HEK293 (cell line): ENCODE data around the gene NEAT1.

ENCODE experiments used
- GLIS2 ChIP-seq: fragments of 450-650 bp; formaldehyde crosslinking; IDR thresholded peaks from 2 replicates; pipeline ENCODE4 v1.5.1; 2016; ENCODE audit warnings: missing biosample characterization, missing genetic modification characterization
- KLF9 ChIP-seq: fragments of 450-650 bp; formaldehyde crosslinking; IDR thresholded peaks from 2 replicates; pipeline ENCODE4 v1.5.1; 2016; ENCODE audit warnings: missing biosample characterization, missing genetic modification characterization, low read depth
- PRDM1 ChIP-seq: fragments of 450-650 bp; formaldehyde crosslinking; IDR thresholded peaks from 2 replicates; pipeline ENCODE4; 2016; ENCODE audit warnings: missing biosample characterization, missing genetic modification characterization
- YY2 ChIP-seq: fragments of 450-650 bp; formaldehyde crosslinking; IDR thresholded peaks from 2 replicates; pipeline ENCODE4 v1.5.1; 2016; ENCODE audit warnings: missing biosample characterization, missing genetic modification characterization
- ZBTB48 ChIP-seq: fragments of 450-650 bp; formaldehyde crosslinking; IDR thresholded peaks from 2 replicates; pipeline ENCODE4 v1.5.1; 2016; ENCODE audit warnings: missing biosample characterization, missing genetic modification characterization
- ZBTB8A ChIP-seq: fragments of 450-650 bp; formaldehyde crosslinking; IDR thresholded peaks from 2 replicates; pipeline ENCODE4 v1.5.1; 2016; ENCODE audit warnings: missing biosample characterization, missing genetic modification characterization
- ZEB2 ChIP-seq: fragments of 450-650 bp; formaldehyde crosslinking; IDR thresholded peaks from 2 replicates; pipeline ENCODE4 v1.5.1; 2016; ENCODE audit warnings: missing biosample characterization, missing genetic modification characterization
- ZNF121 ChIP-seq: fragments of 450-650 bp; formaldehyde crosslinking; IDR thresholded peaks from 2 replicates; pipeline ENCODE4 v1.5.1; 2016; ENCODE audit warnings: missing biosample characterization, missing genetic modification characterization
- ZNF157 ChIP-seq: fragments of 450-650 bp; formaldehyde crosslinking; IDR thresholded peaks from 2 replicates; pipeline ENCODE4 v1.5.1; 2016; ENCODE audit warnings: missing biosample characterization, missing genetic modification characterization
- ZNF221 ChIP-seq: fragments of 450-650 bp; formaldehyde crosslinking; IDR thresholded peaks from 2 replicates; pipeline ENCODE4 v1.5.1; 2017; ENCODE audit warnings: missing biosample characterization, missing genetic modification characterization, borderline replicate concordance
- ZNF302 ChIP-seq: fragments of 450-650 bp; formaldehyde crosslinking; IDR thresholded peaks from 2 replicates; pipeline ENCODE4 v1.5.1; 2016; ENCODE audit warnings: missing biosample characterization, missing genetic modification characterization, low read depth
- ZNF423 ChIP-seq: fragments of 450-650 bp; formaldehyde crosslinking; IDR thresholded peaks from 2 replicates; pipeline ENCODE4 v1.5.1; 2016; ENCODE audit warnings: missing biosample characterization, missing genetic modification characterization
- ZNF501 ChIP-seq: fragments of 450-650 bp; formaldehyde crosslinking; IDR thresholded peaks from 2 replicates; pipeline ENCODE4 v1.5.1; 2016; ENCODE audit warnings: missing biosample characterization, missing genetic modification characterization
- ZNF664 ChIP-seq: fragments of 450-650 bp; formaldehyde crosslinking; IDR thresholded peaks from 2 replicates; pipeline ENCODE4 v1.5.1; 2016; ENCODE audit warnings: missing biosample characterization, missing genetic modification characterization
- ZNF707 ChIP-seq: fragments of 450-650 bp; formaldehyde crosslinking; IDR thresholded peaks from 2 replicates; pipeline ENCODE4 v1.5.1; 2016; ENCODE audit warnings: missing biosample characterization, missing genetic modification characterization
- ZNF76 ChIP-seq: fragments of 450-650 bp; formaldehyde crosslinking; IDR thresholded peaks from 2 replicates; pipeline ENCODE4; 2016; ENCODE audit warnings: low read depth, missing biosample characterization, missing genetic modification characterization, borderline replicate concordance
- TF ChIP-seq, protein P1 (sequence below): fragments of 450-650 bp; formaldehyde crosslinking; IDR thresholded peaks from 2 replicates; pipeline ENCODE4 v1.5.1; 2016; ENCODE audit warnings: missing biosample characterization, missing genetic modification characterization
- TF ChIP-seq, protein P2 (sequence below): fragments of 450-650 bp; formaldehyde crosslinking; IDR thresholded peaks from 2 replicates; pipeline ENCODE4 v1.5.1; 2016; ENCODE audit warnings: missing biosample characterization, missing genetic modification characterization
- TF ChIP-seq, protein P3 (sequence below): fragments of 450-650 bp; formaldehyde crosslinking; conservative IDR thresholded peaks from 2 replicates; pipeline ENCODE4 v1.5.1; 2016; ENCODE audit warnings: low read depth, missing biosample characterization, missing genetic modification characterization
- TF ChIP-seq, protein P4 (sequence below): fragments of 450-650 bp; formaldehyde crosslinking; IDR thresholded peaks from 2 replicates; pipeline ENCODE4 v1.5.1; 2016; ENCODE audit warnings: missing biosample characterization, missing genetic modification characterization
- TF ChIP-seq, protein P5 (sequence below): fragments of 450-650 bp; formaldehyde crosslinking; IDR thresholded peaks from 2 replicates; pipeline ENCODE4 v1.5.1; 2016; ENCODE audit warnings: missing biosample characterization, missing genetic modification characterization, borderline replicate concordance
- TF ChIP-seq, protein P6 (sequence below): fragments of 450-650 bp; formaldehyde crosslinking; IDR thresholded peaks from 2 replicates; pipeline ENCODE4 v1.5.1; 2016; ENCODE audit warnings: missing biosample characterization, missing genetic modification characterization

The NEAT1 gene

DNA sequence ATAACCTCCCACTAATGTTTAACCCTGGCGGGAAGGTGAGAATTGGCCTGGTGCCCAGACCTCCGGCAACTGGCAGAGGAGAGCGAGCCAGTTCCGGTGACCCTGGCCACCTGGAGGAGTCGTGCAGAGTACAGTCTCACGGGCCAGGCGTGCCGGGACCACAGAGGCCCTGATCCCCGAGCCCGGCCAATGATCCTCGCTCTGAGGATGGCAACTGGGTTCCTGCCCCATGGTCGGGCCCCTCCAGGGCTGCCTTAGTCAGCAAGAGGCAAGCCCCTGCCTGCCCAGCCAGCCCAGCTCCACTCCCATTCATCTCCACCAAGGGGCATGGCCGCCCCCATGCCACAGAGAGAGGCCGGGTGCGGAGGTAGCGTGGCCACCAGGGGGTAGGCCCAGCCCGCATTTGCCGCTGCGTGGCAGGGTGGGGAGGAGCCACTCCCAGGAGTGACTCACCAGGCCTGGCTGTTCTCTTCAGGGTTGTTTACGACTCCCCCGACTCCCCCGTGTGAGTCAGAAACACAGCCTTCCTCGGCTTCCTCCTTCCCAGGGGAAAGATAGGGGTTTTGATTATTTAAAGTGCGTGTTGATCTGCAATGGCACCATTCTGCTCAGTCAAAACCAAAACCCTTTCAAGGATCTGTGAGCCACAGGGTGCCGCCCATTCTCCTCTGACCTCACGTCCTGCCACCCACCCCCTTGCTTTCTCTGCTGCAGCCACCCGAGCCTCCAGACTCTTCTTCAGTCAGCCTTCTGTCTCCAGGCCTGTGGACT lies 40.4 kb upstream of the NEAT1 start, which contains the start of gene SLC25A45 (continued):
- TF ChIP-seq, protein P1, sequence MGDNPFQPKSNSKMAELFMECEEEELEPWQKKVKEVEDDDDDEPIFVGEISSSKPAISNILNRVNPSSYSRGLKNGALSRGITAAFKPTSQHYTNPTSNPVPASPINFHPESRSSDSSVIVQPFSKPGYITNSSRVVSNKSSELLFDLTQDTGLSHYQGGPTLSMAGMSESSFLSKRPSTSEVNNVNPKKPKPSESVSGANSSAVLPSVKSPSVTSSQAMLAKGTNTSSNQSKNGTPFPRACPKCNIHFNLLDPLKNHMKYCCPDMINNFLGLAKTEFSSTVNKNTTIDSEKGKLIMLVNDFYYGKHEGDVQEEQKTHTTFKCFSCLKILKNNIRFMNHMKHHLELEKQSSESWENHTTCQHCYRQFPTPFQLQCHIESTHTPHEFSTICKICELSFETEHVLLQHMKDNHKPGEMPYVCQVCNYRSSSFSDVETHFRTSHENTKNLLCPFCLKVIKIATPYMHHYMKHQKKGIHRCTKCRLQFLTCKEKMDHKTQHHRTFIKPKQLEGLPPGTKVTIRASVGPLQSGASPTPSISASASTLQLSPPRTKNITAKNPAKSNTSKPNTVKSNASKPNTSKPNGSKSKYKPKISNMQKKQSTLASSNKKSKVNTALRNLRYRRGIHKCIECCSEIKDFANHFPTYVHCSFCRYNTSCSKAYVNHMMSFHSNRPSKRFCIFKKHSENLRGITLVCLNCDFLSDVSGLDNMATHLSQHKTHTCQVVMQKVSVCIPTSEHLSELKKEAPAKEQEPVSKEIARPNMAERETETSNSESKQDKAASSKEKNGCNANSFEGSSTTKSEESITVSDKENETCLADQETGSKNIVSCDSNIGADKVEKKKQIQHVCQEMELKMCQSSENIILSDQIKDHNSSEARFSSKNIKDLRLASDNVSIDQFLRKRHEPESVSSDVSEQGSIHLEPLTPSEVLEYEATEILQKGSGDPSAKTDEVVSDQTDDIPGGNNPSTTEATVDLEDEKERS (tag by site-specific recombination) = no peak
- peak; percentile 83 for TF ChIP-seq PRDM1 (tag by site-specific recombination)
- TF ChIP-seq, protein P2, sequence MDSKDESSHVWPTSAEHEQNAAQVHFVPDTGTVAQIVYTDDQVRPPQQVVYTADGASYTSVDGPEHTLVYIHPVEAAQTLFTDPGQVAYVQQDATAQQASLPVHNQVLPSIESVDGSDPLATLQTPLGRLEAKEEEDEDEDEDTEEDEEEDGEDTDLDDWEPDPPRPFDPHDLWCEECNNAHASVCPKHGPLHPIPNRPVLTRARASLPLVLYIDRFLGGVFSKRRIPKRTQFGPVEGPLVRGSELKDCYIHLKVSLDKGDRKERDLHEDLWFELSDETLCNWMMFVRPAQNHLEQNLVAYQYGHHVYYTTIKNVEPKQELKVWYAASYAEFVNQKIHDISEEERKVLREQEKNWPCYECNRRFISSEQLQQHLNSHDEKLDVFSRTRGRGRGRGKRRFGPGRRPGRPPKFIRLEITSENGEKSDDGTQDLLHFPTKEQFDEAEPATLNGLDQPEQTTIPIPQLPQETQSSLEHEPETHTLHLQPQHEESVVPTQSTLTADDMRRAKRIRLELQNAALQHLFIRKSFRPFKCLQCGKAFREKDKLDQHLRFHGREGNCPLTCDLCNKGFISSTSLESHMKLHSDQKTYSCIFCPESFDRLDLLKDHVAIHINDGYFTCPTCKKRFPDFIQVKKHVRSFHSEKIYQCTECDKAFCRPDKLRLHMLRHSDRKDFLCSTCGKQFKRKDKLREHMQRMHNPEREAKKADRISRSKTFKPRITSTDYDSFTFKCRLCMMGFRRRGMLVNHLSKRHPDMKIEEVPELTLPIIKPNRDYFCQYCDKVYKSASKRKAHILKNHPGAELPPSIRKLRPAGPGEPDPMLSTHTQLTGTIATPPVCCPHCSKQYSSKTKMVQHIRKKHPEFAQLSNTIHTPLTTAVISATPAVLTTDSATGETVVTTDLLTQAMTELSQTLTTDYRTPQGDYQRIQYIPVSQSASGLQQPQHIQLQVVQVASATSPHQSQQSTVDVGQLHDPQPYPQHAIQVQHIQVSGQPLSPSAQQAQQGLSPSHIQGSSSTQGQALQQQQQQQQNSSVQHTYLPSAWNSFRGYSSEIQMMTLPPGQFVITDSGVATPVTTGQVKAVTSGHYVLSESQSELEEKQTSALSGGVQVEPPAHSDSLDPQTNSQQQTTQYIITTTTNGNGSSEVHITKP (tag by site-specific recombination) = peak; percentile 95
- TF ChIP-seq ZNF501 (tag by site-specific recombination) = peak; percentile 86
- TF ChIP-seq ZNF423 (tag by site-specific recombination) = peak; percentile 99
- TF ChIP-seq ZNF121 = peak; percentile 84
- TF ChIP-seq GLIS2 = peak; percentile 100
- TF ChIP-seq, protein P3, sequence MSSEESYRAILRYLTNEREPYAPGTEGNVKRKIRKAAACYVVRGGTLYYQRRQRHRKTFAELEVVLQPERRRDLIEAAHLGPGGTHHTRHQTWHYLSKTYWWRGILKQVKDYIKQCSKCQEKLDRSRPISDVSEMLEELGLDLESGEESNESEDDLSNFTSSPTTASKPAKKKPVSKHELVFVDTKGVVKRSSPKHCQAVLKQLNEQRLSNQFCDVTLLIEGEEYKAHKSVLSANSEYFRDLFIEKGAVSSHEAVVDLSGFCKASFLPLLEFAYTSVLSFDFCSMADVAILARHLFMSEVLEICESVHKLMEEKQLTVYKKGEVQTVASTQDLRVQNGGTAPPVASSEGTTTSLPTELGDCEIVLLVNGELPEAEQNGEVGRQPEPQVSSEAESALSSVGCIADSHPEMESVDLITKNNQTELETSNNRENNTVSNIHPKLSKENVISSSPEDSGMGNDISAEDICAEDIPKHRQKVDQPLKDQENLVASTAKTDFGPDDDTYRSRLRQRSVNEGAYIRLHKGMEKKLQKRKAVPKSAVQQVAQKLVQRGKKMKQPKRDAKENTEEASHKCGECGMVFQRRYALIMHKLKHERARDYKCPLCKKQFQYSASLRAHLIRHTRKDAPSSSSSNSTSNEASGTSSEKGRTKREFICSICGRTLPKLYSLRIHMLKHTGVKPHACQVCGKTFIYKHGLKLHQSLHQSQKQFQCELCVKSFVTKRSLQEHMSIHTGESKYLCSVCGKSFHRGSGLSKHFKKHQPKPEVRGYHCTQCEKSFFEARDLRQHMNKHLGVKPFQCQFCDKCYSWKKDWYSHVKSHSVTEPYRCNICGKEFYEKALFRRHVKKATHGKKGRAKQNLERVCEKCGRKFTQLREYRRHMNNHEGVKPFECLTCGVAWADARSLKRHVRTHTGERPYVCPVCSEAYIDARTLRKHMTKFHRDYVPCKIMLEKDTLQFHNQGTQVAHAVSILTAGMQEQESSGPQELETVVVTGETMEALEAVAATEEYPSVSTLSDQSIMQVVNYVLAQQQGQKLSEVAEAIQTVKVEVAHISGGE (tag by site-specific recombination) = 0 out of 2 replicates have a peak, but pooled peaks have one; percentile 18
- TF ChIP-seq ZBTB8A (tag by site-specific recombination) = peak; percentile 95
- TF ChIP-seq, protein P4, sequence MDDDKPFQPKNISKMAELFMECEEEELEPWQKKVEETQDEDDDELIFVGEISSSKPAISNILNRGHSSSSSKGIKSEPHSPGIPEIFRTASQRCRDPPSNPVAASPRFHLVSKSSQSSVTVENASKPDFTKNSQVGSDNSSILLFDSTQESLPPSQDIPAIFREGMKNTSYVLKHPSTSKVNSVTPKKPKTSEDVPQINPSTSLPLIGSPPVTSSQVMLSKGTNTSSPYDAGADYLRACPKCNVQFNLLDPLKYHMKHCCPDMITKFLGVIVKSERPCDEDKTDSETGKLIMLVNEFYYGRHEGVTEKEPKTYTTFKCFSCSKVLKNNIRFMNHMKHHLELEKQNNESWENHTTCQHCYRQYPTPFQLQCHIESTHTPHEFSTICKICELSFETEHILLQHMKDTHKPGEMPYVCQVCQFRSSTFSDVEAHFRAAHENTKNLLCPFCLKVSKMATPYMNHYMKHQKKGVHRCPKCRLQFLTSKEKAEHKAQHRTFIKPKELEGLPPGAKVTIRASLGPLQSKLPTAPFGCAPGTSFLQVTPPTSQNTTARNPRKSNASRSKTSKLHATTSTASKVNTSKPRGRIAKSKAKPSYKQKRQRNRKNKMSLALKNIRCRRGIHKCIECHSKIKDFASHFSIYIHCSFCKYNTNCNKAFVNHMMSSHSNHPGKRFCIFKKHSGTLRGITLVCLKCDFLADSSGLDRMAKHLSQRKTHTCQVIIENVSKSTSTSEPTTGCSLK (tag by site-specific recombination) = no peak
- TF ChIP-seq KLF9 (tag by site-specific recombination) = peak; percentile 71
- TF ChIP-seq ZBTB48 = peak; percentile 92
- TF ChIP-seq, protein P5, sequence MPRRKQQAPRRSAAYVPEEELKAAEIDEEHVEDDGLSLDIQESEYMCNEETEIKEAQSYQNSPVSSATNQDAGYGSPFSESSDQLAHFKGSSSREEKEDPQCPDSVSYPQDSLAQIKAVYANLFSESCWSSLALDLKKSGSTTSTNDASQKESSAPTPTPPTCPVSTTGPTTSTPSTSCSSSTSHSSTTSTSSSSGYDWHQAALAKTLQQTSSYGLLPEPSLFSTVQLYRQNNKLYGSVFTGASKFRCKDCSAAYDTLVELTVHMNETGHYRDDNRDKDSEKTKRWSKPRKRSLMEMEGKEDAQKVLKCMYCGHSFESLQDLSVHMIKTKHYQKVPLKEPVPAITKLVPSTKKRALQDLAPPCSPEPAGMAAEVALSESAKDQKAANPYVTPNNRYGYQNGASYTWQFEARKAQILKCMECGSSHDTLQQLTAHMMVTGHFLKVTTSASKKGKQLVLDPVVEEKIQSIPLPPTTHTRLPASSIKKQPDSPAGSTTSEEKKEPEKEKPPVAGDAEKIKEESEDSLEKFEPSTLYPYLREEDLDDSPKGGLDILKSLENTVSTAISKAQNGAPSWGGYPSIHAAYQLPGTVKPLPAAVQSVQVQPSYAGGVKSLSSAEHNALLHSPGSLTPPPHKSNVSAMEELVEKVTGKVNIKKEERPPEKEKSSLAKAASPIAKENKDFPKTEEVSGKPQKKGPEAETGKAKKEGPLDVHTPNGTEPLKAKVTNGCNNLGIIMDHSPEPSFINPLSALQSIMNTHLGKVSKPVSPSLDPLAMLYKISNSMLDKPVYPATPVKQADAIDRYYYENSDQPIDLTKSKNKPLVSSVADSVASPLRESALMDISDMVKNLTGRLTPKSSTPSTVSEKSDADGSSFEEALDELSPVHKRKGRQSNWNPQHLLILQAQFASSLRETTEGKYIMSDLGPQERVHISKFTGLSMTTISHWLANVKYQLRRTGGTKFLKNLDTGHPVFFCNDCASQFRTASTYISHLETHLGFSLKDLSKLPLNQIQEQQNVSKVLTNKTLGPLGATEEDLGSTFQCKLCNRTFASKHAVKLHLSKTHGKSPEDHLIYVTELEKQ (tag by site-specific recombination) = no peak; the same call in 1 of the 2 replicates
- TF ChIP-seq YY2 (tag by site-specific recombination) = peak; percentile 91
- no peak for TF ChIP-seq ZNF707 (tag by site-specific recombination)
- TF ChIP-seq ZNF76 (tag by site-specific recombination) = peak; percentile 47; the same call in 1 of the 2 replicates
- peak; percentile 92 for TF ChIP-seq ZEB2 (tag by site-specific recombination)
- TF ChIP-seq, protein P6, sequence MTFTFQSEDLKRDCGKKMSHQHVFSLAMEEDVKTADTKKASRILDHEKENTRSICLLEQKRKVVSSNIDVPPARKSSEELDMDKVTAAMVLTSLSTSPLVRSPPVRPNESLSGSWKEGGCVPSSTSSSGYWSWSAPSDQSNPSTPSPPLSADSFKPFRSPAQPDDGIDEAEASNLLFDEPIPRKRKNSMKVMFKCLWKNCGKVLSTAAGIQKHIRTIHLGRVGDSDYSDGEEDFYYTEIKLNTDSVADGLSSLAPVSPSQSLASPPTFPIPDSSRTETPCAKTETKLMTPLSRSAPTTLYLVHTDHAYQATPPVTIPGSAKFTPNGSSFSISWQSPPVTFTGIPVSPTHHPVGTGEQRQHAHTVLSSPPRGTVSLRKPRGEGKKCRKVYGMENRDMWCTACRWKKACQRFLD = no peak
- no peak for TF ChIP-seq ZNF302 (tag by site-specific recombination)
- TF ChIP-seq ZNF221 (tag by site-specific recombination) = no peak
- TF ChIP-seq ZNF157 (tag by site-specific recombination) = no peak
- TF ChIP-seq ZNF664 (tag by site-specific recombination) = no peak
